ENCODE results near the gene OR10H4.
"Not testable (repeated sequence)": the region's sequence is repeated elsewhere in the genome, so short reads cannot be mapped to it uniquely, and the experiment has no call there.

Gene OR10H4

GRCh38 chr19:15948223-15949058 lies at the start of gene OR10H4:
Gene OR10H4 (plus strand): TSS chr19:15949008. CDS start chr19:15949008, 0 bp downstream.
- TF ChIP-seq CTCF (IDR thresholded peaks at IDR 0.05; ENCODE audit: low read depth, low read length), result no peak
- in situ Hi-C loops (cut with HindIII; ENCODE audit: low sequenced_read_pairs), result no loop called here
- no peak within 1 kb of the TSS for H3K4me3 ChIP-seq (ENCODE audit: low read depth, low read length)
- no peak for DNase-seq (ENCODE audit: low read depth, low spot score)

- H3K4me3 ChIP-seq (ENCODE audit: low read depth, low read length); DNase-seq (ENCODE audit: low read depth, low spot score); in situ Hi-C loops (cut with HindIII; ENCODE audit: low sequenced_read_pairs): not testable (repeated sequence)
These were observed 49.2 kb upstream of the OR10H4 start for GRCh38 chr19:15899561-15899960.

- DNase-seq (ENCODE audit: low read depth, low spot score); H3K4me3 ChIP-seq (ENCODE audit: low read depth, low read length); in situ Hi-C loops (cut with HindIII; ENCODE audit: low sequenced_read_pairs): not testable (repeated sequence)
These were observed 48.8 kb upstream of the OR10H4 start for GRCh38 chr19:15900032-15900431.

DNA sequence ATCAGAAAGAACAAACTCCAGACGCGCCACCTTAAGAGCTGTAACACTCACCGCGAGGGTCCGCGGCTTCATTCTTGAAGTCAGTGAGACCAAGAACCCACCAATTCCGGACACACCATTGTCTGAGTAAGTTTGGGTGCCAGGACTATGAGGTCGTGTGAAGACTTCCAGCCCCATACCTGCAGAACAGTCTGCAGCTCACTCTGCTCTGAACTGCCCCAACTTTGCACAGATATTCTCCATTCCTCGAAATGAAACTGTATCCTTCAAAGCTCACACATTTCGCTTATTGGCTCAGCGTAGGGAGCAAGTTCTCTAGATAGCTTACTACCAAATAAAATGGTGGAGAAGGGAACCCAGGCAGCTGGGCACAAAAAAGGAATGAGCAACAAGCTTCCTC lies 48.3 kb upstream of the OR10H4 start:
- no peak overlapping the region for H3K4me3 ChIP-seq (ENCODE audit: low read depth, low read length)
- in situ Hi-C loops (cut with HindIII; ENCODE audit: low sequenced_read_pairs), result no loop called here
- DNase-seq (ENCODE audit: low read depth, low spot score), result no peak
- no peak for TF ChIP-seq CTCF (IDR thresholded peaks at IDR 0.05; ENCODE audit: low read depth, low read length)

DNA sequence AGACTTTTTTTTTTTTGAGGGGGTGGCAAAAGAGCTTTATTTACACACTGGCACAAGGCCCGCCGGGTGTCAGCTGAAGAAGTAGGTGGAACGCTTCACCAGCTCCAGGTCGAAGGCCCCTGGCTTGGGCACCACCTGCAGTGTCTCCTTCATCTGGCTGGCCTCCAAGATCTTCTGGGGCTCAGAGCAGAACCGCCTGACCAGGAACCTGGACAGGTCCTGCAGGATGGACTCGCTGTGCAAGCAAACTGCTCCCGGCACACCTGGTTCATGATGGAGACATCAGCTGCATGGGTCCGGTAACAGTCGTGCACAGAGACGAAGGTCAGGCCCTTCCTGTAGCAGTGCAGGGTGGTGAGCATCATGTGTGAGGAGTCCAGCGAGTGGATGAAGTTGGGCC lies 46.6 kb upstream of the OR10H4 start:
- H3K4me3 ChIP-seq (ENCODE audit: low read depth, low read length), result no peak overlapping the region
- TF ChIP-seq CTCF (IDR thresholded peaks at IDR 0.05; ENCODE audit: low read depth, low read length), result no peak
- no peak for DNase-seq (ENCODE audit: low read depth, low spot score)
- in situ Hi-C loops (cut with HindIII; ENCODE audit: low sequenced_read_pairs), result no loop called here

DNA sequence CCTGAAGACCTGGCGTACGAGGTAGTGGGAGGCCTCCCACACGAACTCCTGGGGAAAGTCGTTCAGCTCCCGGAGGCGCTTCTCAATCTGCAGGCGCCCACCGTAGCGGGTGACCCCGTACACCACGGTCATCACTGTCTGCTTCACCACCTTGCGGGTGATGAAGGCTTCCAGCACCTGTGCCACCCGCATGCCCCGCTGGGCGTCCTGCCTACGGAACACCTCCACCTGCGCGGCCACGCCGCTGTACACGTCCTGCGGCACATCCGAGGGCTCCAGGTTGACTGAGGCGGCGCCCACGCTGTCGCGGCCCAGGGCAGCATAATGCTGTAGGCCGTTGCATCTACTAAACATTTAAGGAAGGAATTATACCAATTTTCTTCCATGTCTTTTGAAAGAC lies 45.9 kb upstream of the OR10H4 start:
- DNase-seq (ENCODE audit: low read depth, low spot score); H3K4me3 ChIP-seq (ENCODE audit: low read depth, low read length); in situ Hi-C loops (cut with HindIII; ENCODE audit: low sequenced_read_pairs): not testable (repeated sequence)

DNA sequence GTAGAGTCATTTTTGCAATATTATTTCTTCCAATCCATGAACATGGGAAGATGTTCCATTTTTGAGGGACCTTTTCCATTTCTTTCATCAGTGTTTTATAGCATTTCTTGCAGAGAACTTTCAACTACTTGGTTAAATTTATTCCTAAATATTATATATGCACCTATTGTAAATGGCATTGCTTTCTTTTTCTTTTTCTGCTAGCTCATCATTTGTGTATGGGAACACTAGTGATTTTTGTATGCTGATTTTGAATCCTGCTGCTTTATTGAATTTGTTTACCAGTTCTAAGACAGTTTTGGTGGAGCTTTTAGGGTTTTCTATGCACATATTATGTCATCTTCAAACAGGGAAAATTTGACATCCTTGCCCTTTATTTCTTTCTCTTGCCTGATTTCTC lies 43.8 kb upstream of the OR10H4 start:
- H3K4me3 ChIP-seq (ENCODE audit: low read depth, low read length), result no peak overlapping the region
- in situ Hi-C loops (cut with HindIII; ENCODE audit: low sequenced_read_pairs), result no loop called here
- no peak for DNase-seq (ENCODE audit: low read depth, low spot score)
- no peak for TF ChIP-seq CTCF (IDR thresholded peaks at IDR 0.05; ENCODE audit: low read depth, low read length)

DNA sequence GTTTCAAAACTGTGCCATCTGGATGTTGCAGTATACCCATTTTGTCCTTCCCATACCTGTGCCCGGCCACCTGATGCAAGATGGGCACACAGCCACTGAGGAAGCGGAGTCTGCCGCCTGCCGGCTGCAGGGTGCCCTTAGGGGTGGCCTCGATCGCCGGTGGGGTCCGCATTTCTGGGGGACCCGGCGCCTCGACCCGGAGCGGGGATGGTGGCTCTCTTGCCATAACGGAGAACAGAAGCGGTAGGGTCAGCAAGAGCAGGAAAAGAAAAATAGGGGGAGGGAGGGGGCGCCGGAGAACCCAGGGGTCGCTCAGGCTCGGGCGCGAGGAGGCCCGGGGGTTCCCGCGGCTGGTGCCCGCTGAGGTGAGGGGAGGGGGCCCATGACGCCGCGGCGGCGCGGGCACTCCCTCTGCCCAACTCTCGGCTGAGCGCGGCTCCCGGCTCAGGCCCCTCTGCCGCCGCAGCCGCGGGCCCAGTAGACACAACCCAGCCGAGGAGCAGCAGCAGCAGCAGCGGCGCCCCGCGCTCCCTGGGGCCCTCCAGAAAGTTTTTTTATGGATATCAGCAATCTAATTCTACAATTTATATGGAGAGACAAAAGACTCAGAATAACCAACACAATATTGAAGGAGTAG lies 37.1 kb upstream of the OR10H4 start:
- no peak overlapping the region for H3K4me3 ChIP-seq (ENCODE audit: low read depth, low read length)
- no peak for TF ChIP-seq CTCF (IDR thresholded peaks at IDR 0.05; ENCODE audit: low read depth, low read length)
- DNase-seq (ENCODE audit: low read depth, low spot score), result no peak
- in situ Hi-C loops (cut with HindIII; ENCODE audit: low sequenced_read_pairs), result no loop called here
